HFFc6 (cell line): ENCODE measurements around the gene UGDH. TPM values are rescaled to one million over a fixed set of nuclear protein-coding genes. Genes with fewer than 3 reads are reported as not detected.

Experiments used
- DNase-seq: peaks from one replicate; pipeline ENCODE4 v3.0.0-alpha.2; 2018
- H3K27ac Mint-ChIP-seq: 2 replicates; pipeline ENCODE4 v1.8.0; 2020; ENCODE audit warnings: mild to moderate bottlenecking, mixed read lengths
- H3K27me3 Mint-ChIP-seq: 2 replicates; pipeline ENCODE4 v1.8.0; 2021; ENCODE audit warnings: mild to moderate bottlenecking, moderate library complexity, mixed read lengths; ENCODE audit not compliant: insufficient read depth
- H3K36me3 Mint-ChIP-seq: 2 replicates; pipeline ENCODE4 v1.8.0; 2021; ENCODE audit warnings: low read depth, mixed read lengths
- H3K4me1 Mint-ChIP-seq: 2 replicates; pipeline ENCODE4 v1.8.0; 2020; ENCODE audit warnings: low read depth, mixed read lengths
- H3K4me3 Mint-ChIP-seq: 2 replicates; pipeline ENCODE4 v1.8.0; 2020; ENCODE audit warnings: mild to moderate bottlenecking, moderate library complexity, mixed read lengths
- H3K9me3 Mint-ChIP-seq: 2 replicates; pipeline ENCODE4 v1.8.0; 2020; ENCODE audit warnings: mild to moderate bottlenecking, mixed read lengths
- long read RNA-seq: library from polyadenylated mRNA; unstranded; transcript quantifications from one replicate; pipeline ENCODE4 v2.0.0, GENCODE V29; 2019
- total RNA-seq, 6 experiments: library from RNA; stranded (reverse); fragmentation: NEBNext Ultra II Directional; extraction: Animal tissue kit (Norgen Biotek cat#: 25700); gene quantifications; 2 replicates in 1 of 6; 3 replicates in 5 of 6; pipeline ENCODE4 v1.2.3, GENCODE V29; 2021
- TF ChIP-seq, protein P1 (sequence below): fragments of 200-600 bp; sonication (generic); IDR thresholded peaks from 2 replicates; pipeline ENCODE4 v1.5.0; 2021; ENCODE audit warnings: antibody characterized with exemption, mild to moderate bottlenecking

UGDH gene
- total RNA-seq: 100 to 1,000 TPM in 5 of 6 experiments, 10 to 100 TPM in 1; 97.1 to 169 (median 158) TPM
- long read RNA-seq, transcript UGDH-201 (12 exons, 3,216 nt): major isoform, 89 of 138 reads
- long read RNA-seq, partial matches to known transcripts: 32 of 138 reads
- long read RNA-seq, other reads (novel, unspliced or antisense): 14 of 138 reads

DNA sequence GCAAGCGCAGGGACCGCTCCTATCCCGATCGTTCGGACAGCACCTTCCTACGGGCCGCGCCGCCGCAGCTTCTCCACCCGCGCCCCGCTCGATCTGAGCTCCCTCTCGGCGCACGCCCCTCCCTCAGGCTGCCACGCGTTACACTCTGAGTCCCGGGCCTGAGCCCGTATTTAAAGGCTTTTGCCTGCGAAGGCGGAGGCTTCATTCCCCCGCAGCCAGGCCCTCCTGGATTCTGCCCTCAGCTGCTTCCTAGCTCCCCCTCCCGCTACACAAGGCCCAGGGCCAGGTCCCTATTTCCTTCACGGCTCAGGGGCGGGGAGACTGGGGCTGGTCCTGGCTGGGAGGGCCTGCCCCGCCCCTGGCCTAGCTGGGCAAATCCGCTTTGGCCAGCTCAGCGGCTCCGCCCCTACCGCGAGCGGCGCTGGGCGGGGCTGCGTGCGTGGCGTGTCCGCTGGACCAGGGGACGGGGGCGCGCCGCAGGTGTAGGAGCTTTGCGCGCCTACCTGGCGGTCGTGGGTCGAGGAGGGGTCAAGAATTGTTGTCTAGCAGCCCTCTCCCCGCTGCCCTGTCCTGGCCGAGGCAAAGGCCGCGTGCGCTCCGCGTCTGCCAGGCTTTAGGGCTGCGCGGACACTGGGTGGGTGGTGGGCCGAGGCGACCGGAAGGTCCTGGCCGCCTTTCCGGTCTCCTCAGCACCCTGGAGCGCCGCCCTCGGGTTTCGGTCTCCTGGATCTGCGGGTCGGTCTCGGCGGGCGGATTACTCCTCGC lies at the start of gene UGDH:
TSS of gene UGDH (minus strand) at position 144 of the 765 bp plus-strand sequence. CDS start 5,927 bp downstream, outside the sequence.
- TF ChIP-seq, protein P1, sequence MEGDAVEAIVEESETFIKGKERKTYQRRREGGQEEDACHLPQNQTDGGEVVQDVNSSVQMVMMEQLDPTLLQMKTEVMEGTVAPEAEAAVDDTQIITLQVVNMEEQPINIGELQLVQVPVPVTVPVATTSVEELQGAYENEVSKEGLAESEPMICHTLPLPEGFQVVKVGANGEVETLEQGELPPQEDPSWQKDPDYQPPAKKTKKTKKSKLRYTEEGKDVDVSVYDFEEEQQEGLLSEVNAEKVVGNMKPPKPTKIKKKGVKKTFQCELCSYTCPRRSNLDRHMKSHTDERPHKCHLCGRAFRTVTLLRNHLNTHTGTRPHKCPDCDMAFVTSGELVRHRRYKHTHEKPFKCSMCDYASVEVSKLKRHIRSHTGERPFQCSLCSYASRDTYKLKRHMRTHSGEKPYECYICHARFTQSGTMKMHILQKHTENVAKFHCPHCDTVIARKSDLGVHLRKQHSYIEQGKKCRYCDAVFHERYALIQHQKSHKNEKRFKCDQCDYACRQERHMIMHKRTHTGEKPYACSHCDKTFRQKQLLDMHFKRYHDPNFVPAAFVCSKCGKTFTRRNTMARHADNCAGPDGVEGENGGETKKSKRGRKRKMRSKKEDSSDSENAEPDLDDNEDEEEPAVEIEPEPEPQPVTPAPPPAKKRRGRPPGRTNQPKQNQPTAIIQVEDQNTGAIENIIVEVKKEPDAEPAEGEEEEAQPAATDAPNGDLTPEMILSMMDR: no peak; the same call in 1 of the 2 replicates
- Mint-ChIP-seq H3K27ac (peak within 1 kb of the TSS; percentile 96), H3K36me3 (peaks cover 49% of the 10 kb centered on the region), H3K4me3 (peak within 1 kb of the TSS; percentile 94), H3K9me3 (peaks cover 26% of the 10 kb centered on the region), H3K4me1 (peaks cover 36% of the 10 kb centered on the region), H3K27me3 (peaks cover 5% of the 10 kb centered on the region)
- peak; percentile 98 for DNase-seq

DNA sequence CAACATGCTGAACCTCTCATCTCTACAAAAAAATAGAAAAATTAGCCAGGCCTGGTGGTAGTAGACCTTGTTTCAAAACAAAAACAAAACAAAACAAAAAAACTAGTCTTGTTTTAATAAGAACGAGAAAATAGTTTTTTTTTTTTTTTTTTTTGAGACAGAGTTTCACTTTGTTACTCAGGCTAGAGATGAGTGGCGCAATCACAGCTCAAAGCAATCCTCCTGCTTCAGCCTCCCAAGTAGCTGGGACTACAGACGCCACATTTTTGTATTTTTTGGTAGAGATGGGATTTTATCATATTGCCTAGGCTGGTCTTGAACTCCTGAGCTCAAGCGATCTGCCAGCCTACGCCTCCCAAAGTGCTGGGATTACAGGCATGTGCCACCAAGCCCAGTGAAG lies 47.7 kb upstream of the UGDH start:
- Mint-ChIP-seq H3K27ac (no peak overlapping the region), H3K36me3 (no peaks in the 10 kb centered on the region), H3K27me3 (no peaks in the 10 kb centered on the region; the same call in 1 of the 2 replicates), H3K4me3 (no peak overlapping the region), H3K9me3 (no peaks in the 10 kb centered on the region), H3K4me1 (peaks cover 12% of the 10 kb centered on the region)
- TF ChIP-seq, protein P1: no peak
- DNase-seq: no peak

DNA sequence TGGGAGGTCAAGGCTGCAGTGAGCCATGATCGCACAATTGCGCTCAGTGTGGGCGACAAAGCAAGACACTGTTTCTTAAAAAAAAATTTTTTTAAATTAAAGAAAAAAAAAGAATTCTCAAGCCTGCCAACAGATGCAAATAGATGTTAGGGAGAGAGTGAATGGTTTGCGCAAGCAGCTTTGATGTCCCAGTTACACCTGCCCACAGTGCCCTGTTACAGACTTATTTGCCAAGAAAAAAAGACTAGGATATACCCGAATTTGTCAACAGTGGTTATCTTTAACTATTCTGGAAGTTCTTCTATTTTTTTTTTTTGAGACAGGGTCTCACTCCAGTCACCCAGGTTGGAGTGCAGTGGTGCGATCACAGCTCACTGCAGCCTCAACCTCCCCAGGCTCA lies 44.3 kb upstream of the UGDH start:
- no peaks in the 10 kb centered on the region for H3K9me3 Mint-ChIP-seq
- no peak overlapping the region for H3K4me3 Mint-ChIP-seq

DNA sequence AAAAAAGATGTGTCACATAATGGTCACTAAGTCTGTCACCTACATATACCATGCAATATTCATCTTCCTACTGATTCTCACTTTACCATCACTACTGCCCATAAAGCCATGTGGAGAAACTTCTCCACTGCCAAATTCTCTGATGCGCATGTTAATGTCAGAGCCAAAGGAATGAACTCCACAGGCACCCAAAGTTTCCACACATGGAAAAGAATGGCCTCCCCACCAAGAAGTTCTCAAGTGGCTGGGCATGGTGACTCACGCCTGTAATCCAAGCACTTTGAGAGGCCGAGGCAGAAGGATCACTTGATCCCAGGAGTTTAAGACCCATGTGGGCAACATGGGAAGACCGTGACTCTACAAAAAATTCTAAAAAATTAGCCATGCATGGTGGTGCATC lies 43.8 kb upstream of the UGDH start:
- Mint-ChIP-seq H3K36me3 (peaks cover 4% of the 10 kb centered on the region), H3K4me1 (peaks cover 14% of the 10 kb centered on the region), H3K9me3 (peaks cover 2% of the 10 kb centered on the region; the same call in 1 of the 2 replicates), H3K27me3 (0 out of 2 replicates have a peak, but pooled peaks cover 2% of the 10 kb centered on the region), H3K27ac (no peak overlapping the region), H3K4me3 (no peak overlapping the region)
- TF ChIP-seq, protein P1: no peak
- no peak for DNase-seq

More for the DNA sequence above, 44.3 kb upstream of the UGDH start:
- Mint-ChIP-seq H3K4me1 (peaks cover 13% of the 10 kb centered on the region), H3K27ac (no peak overlapping the region), H3K36me3 (no peaks in the 10 kb centered on the region; the same call in 1 of the 2 replicates), H3K27me3 (0 out of 2 replicates have a peak, but pooled peaks cover under 1% of the 10 kb centered on the region)
- TF ChIP-seq, protein P1: no peak
- DNase-seq: no peak

DNA sequence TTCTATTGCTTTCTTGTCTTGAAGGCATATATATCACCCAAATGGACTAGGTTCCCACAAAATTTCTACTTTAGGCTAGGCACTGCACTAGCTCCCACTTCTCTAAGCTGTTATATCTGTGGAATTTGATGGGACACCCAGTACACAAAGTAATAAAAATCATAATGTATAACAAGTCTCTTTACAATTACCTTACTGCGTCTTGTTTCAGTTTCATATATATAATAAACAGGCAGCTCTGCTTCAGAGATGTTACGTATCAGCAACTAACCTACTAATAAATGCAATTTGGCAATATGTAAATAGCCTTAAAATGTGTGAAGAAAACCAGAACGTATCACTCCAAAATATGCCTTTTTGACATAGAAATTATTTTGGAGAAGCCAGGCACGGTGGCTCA lies 42.0 kb upstream of the UGDH start:
- H3K27me3 Mint-ChIP-seq: peaks cover 2% of the 10 kb centered on the region; the same call in 1 of the 2 replicates
- H3K27ac Mint-ChIP-seq: no peak overlapping the region
- H3K9me3 Mint-ChIP-seq: peaks cover 9% of the 10 kb centered on the region
- no peak for DNase-seq
- TF ChIP-seq, protein P1: no peak
- H3K4me3 Mint-ChIP-seq: no peak overlapping the region
- H3K4me1 Mint-ChIP-seq: peaks cover 20% of the 10 kb centered on the region
- peaks cover 19% of the 10 kb centered on the region for H3K36me3 Mint-ChIP-seq
